H9 (cell line): ENCODE measurements around the gene RPS19. TPM values are rescaled to one million over a fixed set of nuclear protein-coding genes. Genes with fewer than 3 reads are reported as not detected.

Experiments used
- DNase-seq: peaks from one replicate; pipeline ENCODE4 v3.0.0-alpha.2; 2017
- H2AFZ ChIP-seq: one replicate; pipeline ENCODE4 v1.6.1; 2013; ENCODE audit warnings: mild to moderate bottlenecking, low read length, control low read depth, moderate library complexity
- H2AK5ac ChIP-seq: 2 replicates; pipeline ENCODE4 v1.6.1; 2013; ENCODE audit warnings: low read length, control low read depth, mixed read lengths; ENCODE audit not compliant: insufficient read length
- H2BK120ac ChIP-seq: one replicate; pipeline ENCODE4 v1.6.1; 2013; ENCODE audit warnings: low read depth, mild to moderate bottlenecking, low read length, control low read depth, inconsistent platforms; ENCODE audit not compliant: poor library complexity, severe bottlenecking
- H2BK12ac ChIP-seq: 2 replicates; pipeline ENCODE4 v1.6.1; 2013; ENCODE audit warnings: low read length, control low read depth, mixed read lengths, low read depth; ENCODE audit not compliant: insufficient read length
- H2BK15ac ChIP-seq: 2 replicates; pipeline ENCODE4 v1.6.1; 2013; ENCODE audit warnings: low read depth, low read length, control low read depth
- H2BK20ac ChIP-seq: one replicate; pipeline ENCODE4 v1.6.1; 2013; ENCODE audit warnings: low read depth, mild to moderate bottlenecking, low read length, control low read depth, inconsistent platforms; ENCODE audit not compliant: poor library complexity, severe bottlenecking
- H2BK5ac ChIP-seq: 2 replicates; pipeline ENCODE4 v1.6.1; 2013; ENCODE audit warnings: low read length, control low read depth, mixed read lengths; ENCODE audit not compliant: insufficient read length
- H3K14ac ChIP-seq: 2 replicates; pipeline ENCODE4 v1.6.1; 2013; ENCODE audit warnings: low read length, control low read depth; ENCODE audit not compliant: insufficient read depth
- H3K18ac ChIP-seq: 2 replicates; pipeline ENCODE4 v1.6.1; 2013; ENCODE audit warnings: low read depth, mild to moderate bottlenecking, mixed read lengths, low read length, control low read depth; ENCODE audit not compliant: insufficient read length
- H3K23ac ChIP-seq: 2 replicates; pipeline ENCODE4 v1.6.1; 2013; ENCODE audit warnings: low read length, control low read depth, mixed read lengths, low read depth; ENCODE audit not compliant: insufficient read length
- H3K23me2 ChIP-seq: 2 replicates; pipeline ENCODE4 v1.6.1; 2013; ENCODE audit warnings: low read depth, mild to moderate bottlenecking, mixed read lengths, low read length, control low read depth; ENCODE audit not compliant: insufficient read length, poor library complexity, severe bottlenecking
- H3K27ac ChIP-seq: 2 replicates; pipeline ENCODE4 v1.5.1; 2013; ENCODE audit warnings: low read length, control low read depth, mixed read lengths, low read depth; ENCODE audit not compliant: insufficient read length
- H3K27me3 ChIP-seq: 2 replicates; pipeline ENCODE4 v1.6.1; 2013; ENCODE audit warnings: low read length, control low read depth, inconsistent platforms; ENCODE audit not compliant: insufficient read depth
- H3K4ac ChIP-seq: 2 replicates; pipeline ENCODE4 v1.6.1; 2013; ENCODE audit warnings: low read depth, mild to moderate bottlenecking, control low read depth, inconsistent platforms, low read length, moderate library complexity
- H3K4me1 ChIP-seq: 2 replicates; pipeline ENCODE4 v1.6.1; 2013; ENCODE audit warnings: low read length, control low read depth, inconsistent platforms; ENCODE audit not compliant: insufficient read depth
- H3K4me2 ChIP-seq: 2 replicates; pipeline ENCODE4 v1.6.1; 2013; ENCODE audit warnings: low read length, control low read depth, mixed read lengths; ENCODE audit not compliant: insufficient read length, insufficient read depth
- H3K56ac ChIP-seq: 2 replicates; pipeline ENCODE4 v1.6.1; 2013; ENCODE audit warnings: low read depth, mild to moderate bottlenecking, mixed read lengths, low read length, control low read depth; ENCODE audit not compliant: insufficient read length
- H3K79me1 ChIP-seq: 2 replicates; pipeline ENCODE4 v1.6.1; 2013; ENCODE audit warnings: low read depth, mild to moderate bottlenecking, moderate library complexity, low read length, control low read depth, inconsistent platforms; ENCODE audit not compliant: insufficient read depth, poor library complexity, severe bottlenecking
- H3K79me2 ChIP-seq: 2 replicates; pipeline ENCODE4 v1.6.1; 2013; ENCODE audit warnings: low read length, control low read depth, inconsistent platforms; ENCODE audit not compliant: insufficient read depth
- H3K9ac ChIP-seq: 2 replicates; pipeline ENCODE4 v1.6.1; 2013; ENCODE audit warnings: low read length, control low read depth, mixed read lengths; ENCODE audit not compliant: insufficient read length; ENCODE audit errors: extremely low read depth
- H3K9me3 ChIP-seq: one replicate; pipeline ENCODE4 v1.6.1; 2013; ENCODE audit warnings: low read depth, low read length, inconsistent platforms; ENCODE audit not compliant: control insufficient read depth
- H3T11ph ChIP-seq: one replicate; pipeline ENCODE4 v1.6.1; 2013; ENCODE audit warnings: mild to moderate bottlenecking, low read length, control low read depth, inconsistent platforms
- H4K20me1 ChIP-seq: one replicate; pipeline ENCODE4 v1.6.1; 2013; ENCODE audit not compliant: control insufficient read depth, insufficient read length, insufficient read depth
- H4K5ac ChIP-seq: 2 replicates; pipeline ENCODE4 v1.6.1; 2013; ENCODE audit warnings: low read depth, mild to moderate bottlenecking, mixed read lengths, low read length, control low read depth; ENCODE audit not compliant: insufficient read length
- H4K8ac ChIP-seq: replicated peaks from 2 replicates; pipeline ENCODE4 v1.6.1; 2013; ENCODE audit warnings: low read length, control low read depth, mixed read lengths, low read depth; ENCODE audit not compliant: insufficient read length
- H4K91ac ChIP-seq: 2 replicates; pipeline ENCODE4 v1.6.1; 2013; ENCODE audit warnings: low read depth, mild to moderate bottlenecking, moderate library complexity, mixed read lengths, low read length, control low read depth; ENCODE audit not compliant: insufficient read length
- H3K27ac Mint-ChIP-seq, 3 experiments: 2 replicates in 2 of 3; 3 replicates in 1 of 3; pipeline ENCODE4 v1.8.0; 2020 to 2021; ENCODE audit warnings: mixed read lengths in 3 of 3, mild to moderate bottlenecking in 1 of 3, moderate library complexity in 1 of 3
- H3K27me3 Mint-ChIP-seq: 2 replicates; pipeline ENCODE4 v1.8.0; 2021; ENCODE audit warnings: low read depth, mild to moderate bottlenecking, moderate library complexity, mixed read lengths
- H3K36me3 Mint-ChIP-seq, 3 experiments: 2 replicates in 2 of 3; 3 replicates in 1 of 3; pipeline ENCODE4 v1.8.0; 2020 to 2021; ENCODE audit warnings: low read depth in 3 of 3, mixed read lengths in 3 of 3; ENCODE audit not compliant: insufficient read depth in 1 of 3
- H3K4me1 Mint-ChIP-seq, 2 experiments: 2 replicates each; pipeline ENCODE4 v1.8.0; 2020; ENCODE audit warnings: mixed read lengths in 2 of 2
- H3K4me3 Mint-ChIP-seq, 2 experiments: 2 replicates in 1 of 2; 3 replicates in 1 of 2; pipeline ENCODE4 v1.8.0; 2020 to 2021; ENCODE audit warnings: mild to moderate bottlenecking in 2 of 2, mixed read lengths in 2 of 2, moderate library complexity in 1 of 2
- H3K9me3 Mint-ChIP-seq, 2 experiments: 2 replicates in 1 of 2; 3 replicates in 1 of 2; pipeline ENCODE4 v1.8.0; 2020; ENCODE audit warnings: mild to moderate bottlenecking in 2 of 2, mixed read lengths in 2 of 2, moderate library complexity in 1 of 2
- CTCF ChIP-seq: fragments of 200-600 bp; sonication (generic); conservative IDR thresholded peaks from 3 replicates; pipeline ENCODE4 v1.8.0; 2021; ENCODE audit warnings: antibody characterized with exemption, mild to moderate bottlenecking
- WGBS: extraction: QIAGEN DNeasy Blood & Tissue Kit; methylation state at CpG from one replicate; pipeline ENCODE4 v1.1.7; 2013; ENCODE audit warnings: missing lambda C conversion rate, low lambda C conversion rate, mixed read lengths; ENCODE audit not compliant: insufficient read length; ENCODE audit errors: extremely low coverage; 5-methylcytosine and 5-hydroxymethylcytosine counted together
- total RNA-seq: library from RNA; stranded (reverse); gene quantifications from 2 replicates; pipeline ENCODE4 v1.2.1, GENCODE V29; 2021

RPS19 gene
- total RNA-seq, 1 experiment from 2014 or later, result 3,024 TPM

- WGBS, result no CpG with 5 or more reads among the region's 19 CpGs
- Histone ChIP-seq H3K23ac (no peak overlapping the region), H2AK5ac (no peak overlapping the region), H3K9ac (no peak overlapping the region), H3K27me3 (no peaks in the 10 kb centered on the region), H4K8ac (no peak overlapping the region), H2AFZ (no peak overlapping the region), H2BK5ac (no peak overlapping the region), H3K23me2 (no peaks in the 10 kb centered on the region), H3K4ac (no peak overlapping the region), H2BK120ac (no peak overlapping the region), H3K4me2 (no peak overlapping the region), H2BK15ac (no peak overlapping the region), H4K5ac (no peak overlapping the region), H3K79me1 (no peaks in the 10 kb centered on the region), H2BK12ac (no peak overlapping the region), H4K91ac (no peak overlapping the region), H3K56ac (no peak overlapping the region), H2BK20ac (no peak overlapping the region), H3K9me3 (no peaks in the 10 kb centered on the region), H3K14ac (no peak overlapping the region), H3T11ph (no peak overlapping the region), H3K79me2 (0 out of 2 replicates have a peak, but pooled peaks cover 2% of the 10 kb centered on the region), H4K20me1 (no peaks in the 10 kb centered on the region), H3K18ac (no peak overlapping the region), H3K4me1 (no peaks in the 10 kb centered on the region; the same call in 1 of the 2 replicates), H3K27ac (no peak overlapping the region)
- H3K27ac Mint-ChIP-seq, result peak overlapping the region in 2 of 3 experiments; percentile 32 to 46; a peak in 2 of 7 replicates
- no peak overlapping the region; a peak in 1 of 5 replicates for H3K4me3 Mint-ChIP-seq
- DNase-seq, result no peak
- no peaks in the 10 kb centered on the region for H3K9me3 Mint-ChIP-seq
- no peaks in the 10 kb centered on the region; the same call in 1 of the 2 replicates for H3K27me3 Mint-ChIP-seq
- peak; percentile 57 for TF ChIP-seq CTCF
- H3K4me1 Mint-ChIP-seq, result peaks cover 0 to 32% of the 10 kb centered on the region in 2 experiments; a peak in 2 of 4 replicates
- H3K36me3 Mint-ChIP-seq, result peaks cover 11 to 40% (median 36%) of the 10 kb centered on the region in 3 experiments; a peak in 6 of 7 replicates
These were observed 35.9 kb downstream of the RPS19 start for GRCh38 chr19:41895745-41896580.
